Tibial nerve (tissue), 4 donors: ENCODE data around the gene CDC14B. TPM values are rescaled to one million over a fixed set of nuclear protein-coding genes. Genes with fewer than 3 reads are reported as not detected.

Source experiments
- DNase-seq, 2 donors: peaks; one replicate each; pipeline ENCODE4 v3.0.0-alpha.2; 2019; ENCODE audit warnings: low spot score in 2 of 2
- H3K27ac ChIP-seq, 4 donors: fragments of 200-600 bp; sonication (generic) in 3 of 4; one replicate each; pipeline ENCODE4 v1.5.1; 2017 to 2019; ENCODE audit warnings: mild to moderate bottlenecking in 1 of 4
- H3K27me3 ChIP-seq, 2 donors: fragments of 200-600 bp; sonication (generic) in 1 of 2; one replicate each; pipeline versions ENCODE4 v1.5.1 to v1.6.0; 2017 to 2019
- H3K36me3 ChIP-seq, 3 donors: fragments of 200-600 bp; sonication (generic); one replicate each; pipeline ENCODE4 v1.5.1; 2018 to 2019
- H3K4me1 ChIP-seq, 4 donors: fragments of 200-600 bp; sonication (generic) in 3 of 4; one replicate each; pipeline ENCODE4 v1.5.1; 2017 to 2019
- H3K4me3 ChIP-seq, 4 donors: fragments of 200-600 bp; sonication (generic) in 3 of 4; one replicate each; pipeline ENCODE4 v1.5.1; 2017 to 2019; ENCODE audit warnings: mild to moderate bottlenecking in 1 of 4, moderate library complexity in 1 of 4
- H3K9me3 ChIP-seq, 4 donors: fragments of 200-600 bp; sonication (generic) in 3 of 4; one replicate each; pipeline ENCODE4 v1.5.1; 2017 to 2019
- CTCF ChIP-seq, 5 experiments: fragments of 200-600 bp in 3 of 5; fragments of 450-650 bp in 2 of 5; sonication (generic) in 3 of 5; IDR thresholded peaks; one replicate each; pipeline ENCODE4 v1.5.1; 2016 to 2019; ENCODE audit warnings: antibody characterized with exemption in 5 of 5, mild to moderate bottlenecking in 3 of 5, moderate library complexity in 2 of 5
- EP300 ChIP-seq, 2 donors: sonication (generic); formaldehyde crosslinking; IDR thresholded peaks; one replicate each; pipeline ENCODE4 v1.6.1; 2017; ENCODE audit warnings: antibody characterized with exemption in 2 of 2, mild to moderate bottlenecking in 1 of 2
- POLR2A ChIP-seq, 2 donors: fragments of 450-650 bp; IDR thresholded peaks; one replicate each; pipeline ENCODE4 v1.6.1; 2017; ENCODE audit warnings: antibody characterized with exemption in 2 of 2, mild to moderate bottlenecking in 2 of 2, moderate library complexity in 2 of 2
- WGBS, 2 donors: methylation state at CpG; one replicate each; pipeline ENCODE4 v1.1.5; 2018; 5-methylcytosine and 5-hydroxymethylcytosine counted together
- total RNA-seq, 4 donors: library from RNA; depleted of rRNA; stranded (reverse); fragments of >200 nt; gene quantifications; one replicate each; pipeline ENCODE4 v1.1.0, GENCODE V29; 2016

The CDC14B gene
- total RNA-seq, 4 donors from 2014 or later, result 25.9 to 34.1 (median 27.6) TPM

GRCh38 chr9:96566498-96567202 is 53.0 kb downstream of the CDC14B start:
- peaks cover 0 to 10% (median 0%) of the 10 kb centered on the region in 3 donors for H3K36me3 ChIP-seq
- no peaks in the 10 kb centered on the region for H3K9me3 ChIP-seq
- 0 to 1% methylated on average over 25 to 37 of the region's 59 CpGs for WGBS, 2 donors
- peak overlapping the region; percentile 76 to 97 (median 96) for H3K27ac ChIP-seq
- peaks cover 0 to 35% (median 7%) of the 10 kb centered on the region in 4 donors for H3K4me1 ChIP-seq
- DNase-seq, result peak; percentile 54 to 69
- TF ChIP-seq POLR2A (IDR thresholded peaks at IDR 0.05), result peak in 1 of 2 donors; percentile 38
- TF ChIP-seq EP300 (IDR thresholded peaks at IDR 0.05), result peak in 1 of 2 donors; percentile 80
- peak; percentile 72 to 88 (median 85) for TF ChIP-seq CTCF (IDR thresholded peaks at IDR 0.05)
- H3K4me3 ChIP-seq, result peak overlapping the region; percentile 46 to 96 (median 72)
- H3K27me3 ChIP-seq, result no peaks in the 10 kb centered on the region

DNA sequence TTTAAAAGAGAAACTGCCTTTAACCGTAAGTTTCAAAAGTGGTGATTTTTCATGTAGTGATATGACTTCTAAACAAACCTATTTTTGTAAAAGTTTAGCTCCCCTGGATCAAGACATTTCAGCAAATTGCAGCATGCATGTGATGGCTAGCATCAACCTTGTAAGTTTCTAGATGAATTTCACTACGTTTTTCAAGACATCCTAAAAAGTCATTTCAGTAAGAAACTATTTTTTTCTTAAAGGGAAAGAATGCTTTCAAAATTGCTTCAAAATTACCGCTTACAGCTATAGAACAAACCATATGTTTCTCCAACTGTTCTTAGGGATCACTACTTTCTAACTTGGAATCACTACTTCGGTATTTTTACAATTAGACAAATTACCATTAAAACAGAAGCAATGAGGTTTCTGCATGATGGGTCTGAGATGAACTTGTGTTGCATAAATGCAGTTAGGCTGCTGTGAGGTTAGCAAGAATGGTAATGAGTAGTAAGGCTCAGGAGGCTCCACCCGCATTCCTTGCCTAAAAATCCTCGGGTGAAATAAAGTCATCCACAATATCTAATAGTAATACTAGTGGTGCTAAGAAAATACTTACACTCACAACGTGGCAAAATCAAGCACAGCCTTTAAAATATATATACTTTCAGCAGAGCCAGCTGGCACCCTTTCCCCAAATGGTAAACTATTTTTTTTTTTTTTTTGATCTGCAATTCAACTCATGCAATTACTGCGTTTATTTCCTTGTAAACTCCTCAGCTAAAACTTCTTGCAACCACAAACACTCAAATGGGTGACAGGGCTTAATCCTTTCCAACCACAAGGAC is 53.8 kb downstream of the CDC14B start:
- peak overlapping the region; percentile 76 to 97 (median 96) for H3K27ac ChIP-seq
- H3K36me3 ChIP-seq, result peaks cover 0 to 18% (median 0%) of the 10 kb centered on the region in 3 donors
- peak in 1 of 2 donors; percentile 27 for DNase-seq
- TF ChIP-seq CTCF (IDR thresholded peaks at IDR 0.05), result no peak
- TF ChIP-seq POLR2A (IDR thresholded peaks at IDR 0.05), result no peak
- TF ChIP-seq EP300 (IDR thresholded peaks at IDR 0.05), result no peak
- no peaks in the 10 kb centered on the region for H3K9me3 ChIP-seq
- H3K27me3 ChIP-seq, result no peaks in the 10 kb centered on the region
- peaks cover 0 to 35% (median 7%) of the 10 kb centered on the region in 4 donors for H3K4me1 ChIP-seq
- peak overlapping the region; percentile 46 to 96 (median 72) for H3K4me3 ChIP-seq
- 7 to 8% methylated on average over 8 of the region's 8 CpGs for WGBS, 2 donors

DNA sequence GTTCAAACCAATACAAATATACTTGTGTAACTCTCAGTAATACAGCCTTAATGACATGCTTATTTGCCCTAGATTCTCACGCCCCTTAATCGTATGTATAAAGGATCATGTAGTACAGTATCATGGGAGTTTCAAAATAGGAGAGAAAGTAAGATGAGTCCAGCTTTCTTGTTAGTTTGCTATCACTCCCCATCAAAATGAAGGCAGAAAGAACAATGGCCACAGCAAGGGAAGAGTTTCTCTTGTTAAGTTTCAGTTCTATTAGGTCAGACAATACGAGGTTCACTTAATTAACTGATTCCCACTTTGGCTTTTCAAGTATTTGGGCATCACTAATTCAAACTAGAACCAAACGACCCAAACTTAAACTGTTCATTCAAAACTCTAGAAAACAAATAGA is 55.4 kb downstream of the CDC14B start:
- H3K4me1 ChIP-seq, result peaks cover 0 to 41% (median 7%) of the 10 kb centered on the region in 4 donors
- no peaks in the 10 kb centered on the region for H3K9me3 ChIP-seq
- DNase-seq, result no peak
- 53 to 55% methylated on average over 4 of the region's 4 CpGs for WGBS, 2 donors
- H3K36me3 ChIP-seq, result peaks cover 0 to 32% (median 0%) of the 10 kb centered on the region in 3 donors
- TF ChIP-seq EP300 (IDR thresholded peaks at IDR 0.05) (no peak), POLR2A (IDR thresholded peaks at IDR 0.05) (no peak), CTCF (IDR thresholded peaks at IDR 0.05) (no peak)
- no peak overlapping the region for H3K4me3 ChIP-seq
- H3K27me3 ChIP-seq, result no peaks in the 10 kb centered on the region
- H3K27ac ChIP-seq, result peak overlapping the region; percentile 19 to 97 (median 96)

GRCh38 chr9:96559339-96559943 is 60.2 kb downstream of the CDC14B start:
- Histone ChIP-seq H3K27ac (peak overlapping the region in 2 of 4 donors; percentile 66), H3K27me3 (no peaks in the 10 kb centered on the region), H3K4me3 (no peak overlapping the region), H3K4me1 (peaks cover 0 to 50% (median 14%) of the 10 kb centered on the region in 4 donors), H3K36me3 (peaks cover 0 to 34% (median 0%) of the 10 kb centered on the region in 3 donors), H3K9me3 (no peaks in the 10 kb centered on the region)
- no peak for DNase-seq
- TF ChIP-seq CTCF (IDR thresholded peaks at IDR 0.05), result no peak
- no peak for TF ChIP-seq EP300 (IDR thresholded peaks at IDR 0.05)
- no peak for TF ChIP-seq POLR2A (IDR thresholded peaks at IDR 0.05)
- WGBS, 2 donors, result 71 to 72% methylated on average over 6 of the region's 6 CpGs
